PC-9 (cell line): ENCODE data around the gene DUSP22. TPM values are rescaled to one million over a fixed set of nuclear protein-coding genes. Genes with fewer than 3 reads are reported as not detected.

Experiments
- BruUV-seq: library from RNA; stranded (reverse); fragments of 400-500 nt; replicated peaks from 2 replicates; lab custom pipeline; 2021; lab: Mats Ljungman, UMichigan
- CTCF ChIA-PET: fragments of 300-600 bp; sonication (Branson Sonifier 250); formaldehyde crosslinking; loops from one replicate; lab custom pipeline; 2022; ENCODE audit warnings: antibody characterized with exemption; lab: Charles Lee
- POLR2A ChIA-PET: fragments of 300-600 bp; sonication (Branson Sonifier 250); formaldehyde crosslinking; loops from one replicate; lab custom pipeline; 2022; ENCODE audit warnings: antibody characterized with exemption; ENCODE audit not compliant: unreplicated experiment; lab: Charles Lee
- DNase-seq, 2 experiments: peaks; one replicate each; pipeline versions ENCODE4 v3.0.0 to v3.0.0-alpha.2; 2015 to 2022; ENCODE audit warnings: mixed read lengths in 1 of 2
- H2AFZ ChIP-seq: fragments of 200-600 bp; sonication (generic); 2 replicates; pipeline ENCODE4 v1.8.1; 2017; ENCODE audit warnings: antibody characterized with exemption
- H3F3A ChIP-seq: fragments of 200-600 bp; sonication (generic); 2 replicates; pipeline ENCODE4 v1.8.1; 2017; ENCODE audit warnings: antibody characterized with exemption, mild to moderate bottlenecking, low read depth; ENCODE audit not compliant: insufficient read depth
- H3K27ac ChIP-seq: fragments of 200-600 bp; sonication (generic); 2 replicates; pipeline ENCODE4 v1.6.1; 2016; ENCODE audit warnings: mixed run types
- H3K27me3 ChIP-seq: fragments of 200-600 bp; sonication (generic); 2 replicates; pipeline ENCODE4 v1.6.1; 2016; ENCODE audit warnings: low read depth, mixed run types; ENCODE audit not compliant: insufficient read depth
- H3K36me3 ChIP-seq: fragments of 200-600 bp; sonication (generic); 2 replicates; pipeline ENCODE4 v1.6.1; 2016; ENCODE audit warnings: low read depth, mixed run types
- H3K4me1 ChIP-seq: fragments of 200-600 bp; sonication (generic); replicated peaks from 2 replicates; pipeline ENCODE4 v1.6.1; 2016; ENCODE audit warnings: mixed run types; ENCODE audit not compliant: insufficient read depth
- H3K4me2 ChIP-seq: fragments of 200-600 bp; sonication (generic); 2 replicates; pipeline ENCODE4 v1.6.1; 2017; ENCODE audit warnings: mixed run types
- H3K4me3 ChIP-seq: fragments of 200-600 bp; sonication (generic); 2 replicates; pipeline ENCODE4 v1.6.1; 2016; ENCODE audit warnings: mixed run types
- H3K79me2 ChIP-seq: fragments of 200-600 bp; sonication (generic); 2 replicates; pipeline ENCODE4 v1.6.1; 2017; ENCODE audit warnings: low read depth, mixed run types
- H3K9me2 ChIP-seq: fragments of 200-600 bp; sonication (generic); 2 replicates; pipeline ENCODE4 v1.8.1; 2017; ENCODE audit warnings: mild to moderate bottlenecking; ENCODE audit not compliant: insufficient read depth
- H3K9me3 ChIP-seq: fragments of 200-600 bp; sonication (generic); 2 replicates; pipeline ENCODE4 v1.8.1; 2016; ENCODE audit warnings: low read depth; ENCODE audit not compliant: insufficient read depth
- H4K20me1 ChIP-seq: fragments of 200-600 bp; sonication (generic); 2 replicates; pipeline ENCODE4 v1.8.1; 2017; ENCODE audit not compliant: insufficient read depth
- EZH2 ChIP-seq: fragments of 200-600 bp; sonication (generic); IDR thresholded peaks from 2 replicates; pipeline ENCODE4 v1.8.0; 2017; ENCODE audit warnings: antibody characterized with exemption, low read depth
- intact Hi-C: fragments of 100-400 bp; cut with micrococcal nuclease; formaldehyde crosslinking; loops from one replicate; pipeline ENCODE4 v1.10.0; 2022; ENCODE audit not compliant: unreplicated experiment
- total RNA-seq: library from RNA; stranded (reverse); gene quantifications from 2 replicates; pipeline ENCODE4 v1.2.3, GENCODE V29; 2021
- TF ChIP-seq, protein P1 (sequence below): fragments of 200-600 bp; sonication (generic); conservative IDR thresholded peaks from 2 replicates; pipeline ENCODE4 v1.6.1; 2017; ENCODE audit warnings: mixed run types, antibody characterized with exemption, mild to moderate bottlenecking, moderate library complexity

DUSP22 gene
- total RNA-seq, 1 experiment from 2014 or later = 25.5 TPM

DNA sequence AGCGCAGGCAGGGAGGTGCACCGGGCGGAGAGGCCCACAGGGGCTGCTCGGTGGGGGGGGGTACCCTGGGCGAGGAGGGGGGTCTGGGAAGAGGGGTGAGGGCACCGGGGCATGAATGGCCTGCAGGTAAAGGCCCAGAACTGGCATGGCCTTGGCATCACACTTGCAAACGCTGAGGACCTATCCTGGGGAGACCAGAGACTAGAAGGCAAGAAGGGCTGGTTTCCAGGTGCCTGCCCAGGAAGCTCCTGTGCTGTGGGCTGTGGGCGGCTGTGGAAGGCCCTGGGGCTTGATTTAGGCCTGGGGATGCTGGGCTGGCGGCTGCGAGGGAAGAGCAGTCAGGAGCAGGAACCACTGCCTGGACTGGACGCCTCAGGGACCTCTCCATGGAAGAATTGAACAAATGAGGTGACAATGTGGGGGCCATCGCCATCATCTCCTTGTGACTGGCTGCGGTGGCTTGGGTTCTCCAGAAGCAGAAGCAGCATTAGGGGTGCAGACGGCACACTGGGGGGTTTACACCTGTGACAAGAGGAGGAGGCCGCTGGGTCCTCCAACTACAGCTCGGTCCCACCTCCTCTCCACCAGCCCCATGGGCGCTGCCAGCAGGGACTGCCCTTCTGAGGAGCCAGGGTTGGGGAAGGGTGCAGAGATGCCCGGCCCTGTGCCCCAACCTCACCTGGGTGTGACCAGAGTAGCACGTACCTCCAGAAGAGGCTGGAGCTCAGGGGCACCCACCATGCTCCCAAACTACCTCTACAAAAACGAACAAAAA lies 67.2 kb downstream of the DUSP22 start:
- TF ChIP-seq EZH2 = no peak
- TF ChIP-seq, protein P1, sequence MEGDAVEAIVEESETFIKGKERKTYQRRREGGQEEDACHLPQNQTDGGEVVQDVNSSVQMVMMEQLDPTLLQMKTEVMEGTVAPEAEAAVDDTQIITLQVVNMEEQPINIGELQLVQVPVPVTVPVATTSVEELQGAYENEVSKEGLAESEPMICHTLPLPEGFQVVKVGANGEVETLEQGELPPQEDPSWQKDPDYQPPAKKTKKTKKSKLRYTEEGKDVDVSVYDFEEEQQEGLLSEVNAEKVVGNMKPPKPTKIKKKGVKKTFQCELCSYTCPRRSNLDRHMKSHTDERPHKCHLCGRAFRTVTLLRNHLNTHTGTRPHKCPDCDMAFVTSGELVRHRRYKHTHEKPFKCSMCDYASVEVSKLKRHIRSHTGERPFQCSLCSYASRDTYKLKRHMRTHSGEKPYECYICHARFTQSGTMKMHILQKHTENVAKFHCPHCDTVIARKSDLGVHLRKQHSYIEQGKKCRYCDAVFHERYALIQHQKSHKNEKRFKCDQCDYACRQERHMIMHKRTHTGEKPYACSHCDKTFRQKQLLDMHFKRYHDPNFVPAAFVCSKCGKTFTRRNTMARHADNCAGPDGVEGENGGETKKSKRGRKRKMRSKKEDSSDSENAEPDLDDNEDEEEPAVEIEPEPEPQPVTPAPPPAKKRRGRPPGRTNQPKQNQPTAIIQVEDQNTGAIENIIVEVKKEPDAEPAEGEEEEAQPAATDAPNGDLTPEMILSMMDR = no peak
- intact Hi-C loops = no loop called here
- no peak overlapping the region for H3K4me3 ChIP-seq

DNA sequence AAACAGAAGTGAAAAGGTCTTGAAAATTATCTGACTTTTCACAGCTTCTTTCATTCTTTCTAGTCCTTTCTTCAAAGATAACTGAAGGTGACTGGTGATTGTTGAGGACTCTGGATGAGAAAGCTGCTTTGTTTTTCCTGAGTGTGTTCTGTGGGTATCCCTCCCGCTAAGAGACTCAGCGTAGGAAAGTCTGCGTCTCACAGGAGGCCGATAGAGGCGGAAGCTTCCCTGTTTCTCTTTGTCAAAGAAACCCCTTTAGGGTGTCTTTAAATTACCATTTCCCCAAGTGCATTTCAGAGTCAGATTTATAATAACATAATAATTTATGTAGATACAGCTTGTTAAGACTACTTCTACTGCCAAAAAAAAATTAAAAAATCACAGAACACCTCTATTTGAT lies 68.1 kb downstream of the DUSP22 start:
- intact Hi-C loops = no loop called here
- H3K4me1 ChIP-seq = no peaks in the 10 kb centered on the region
- peaks cover 6% of the 10 kb centered on the region; the same call in 1 of the 2 replicates for H3K9me3 ChIP-seq
- no peak for TF ChIP-seq EZH2
- TF ChIP-seq, protein P1 = no peak
- no TSS peak for BruUV-seq
- no peaks in the 10 kb centered on the region for H3F3A ChIP-seq
- no peak overlapping the region for H3K27ac ChIP-seq
- H3K27me3 ChIP-seq = peaks cover 98% of the 10 kb centered on the region
- H3K9me2 ChIP-seq = no peaks in the 10 kb centered on the region
- H3K79me2 ChIP-seq = no peaks in the 10 kb centered on the region
- no peak overlapping the region for H3K4me2 ChIP-seq
- ChIA-PET POLR2A (no interaction called here), CTCF (no interaction called here)
- H2AFZ ChIP-seq = no peak overlapping the region
- no peak for DNase-seq
- H3K36me3 ChIP-seq = no peaks in the 10 kb centered on the region
- H4K20me1 ChIP-seq = no peaks in the 10 kb centered on the region
- no peak overlapping the region for H3K4me3 ChIP-seq

More for the DNA sequence above, 67.2 kb downstream of the DUSP22 start:
- no peaks in the 10 kb centered on the region for H3K79me2 ChIP-seq
- H3K27me3 ChIP-seq = peaks cover 98% of the 10 kb centered on the region
- DNase-seq = no peak
- H4K20me1 ChIP-seq = no peaks in the 10 kb centered on the region
- no TSS peak for BruUV-seq
- no peak overlapping the region for H2AFZ ChIP-seq
- no peak overlapping the region for H3K4me2 ChIP-seq
- peaks cover 6% of the 10 kb centered on the region; the same call in 1 of the 2 replicates for H3K9me3 ChIP-seq
- H3K36me3 ChIP-seq = no peaks in the 10 kb centered on the region
- ChIA-PET POLR2A (no interaction called here), CTCF (no interaction called here)
- H3K9me2 ChIP-seq = no peaks in the 10 kb centered on the region
- H3F3A ChIP-seq = no peaks in the 10 kb centered on the region
- H3K27ac ChIP-seq = no peak overlapping the region
- no peaks in the 10 kb centered on the region for H3K4me1 ChIP-seq

DNA sequence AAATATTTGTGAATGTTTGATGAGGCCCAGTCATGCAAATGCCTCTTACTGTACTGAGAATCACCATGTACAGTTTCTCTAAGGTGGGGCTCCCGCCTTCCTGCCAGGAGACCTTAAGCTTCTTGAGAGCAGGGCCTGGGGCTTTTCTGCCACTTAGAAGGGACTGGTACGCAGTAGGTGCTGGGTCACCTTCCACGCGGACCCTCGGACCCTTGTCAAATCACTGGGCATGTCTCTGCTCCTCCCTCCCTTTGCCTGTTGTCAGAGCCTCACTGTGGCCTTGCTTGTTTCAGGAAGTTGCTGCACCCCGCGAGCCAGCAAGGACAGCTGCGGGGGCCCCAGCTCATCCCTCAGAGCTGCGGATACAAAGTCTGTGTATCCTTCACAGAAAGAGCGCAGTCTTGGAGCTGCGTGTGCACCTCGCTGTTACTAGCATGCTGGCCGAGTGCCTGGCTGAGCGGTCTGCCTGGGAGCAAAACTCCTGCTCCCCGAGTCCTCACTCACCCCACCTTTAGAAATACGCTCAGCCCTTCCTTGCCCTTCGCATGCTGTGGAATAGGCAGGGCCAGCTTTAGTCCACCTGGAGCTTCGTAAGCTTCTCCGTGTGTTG lies 68.6 kb downstream of the DUSP22 start:
- no peak overlapping the region for H3K4me2 ChIP-seq

More for the DNA sequence above, 68.6 kb downstream of the DUSP22 start:
- Histone ChIP-seq H3K9me2 (no peaks in the 10 kb centered on the region), H2AFZ (no peak overlapping the region), H3K27ac (no peak overlapping the region), H3K9me3 (peaks cover 6% of the 10 kb centered on the region; the same call in 1 of the 2 replicates), H3K79me2 (no peaks in the 10 kb centered on the region), H3F3A (no peaks in the 10 kb centered on the region), H3K4me1 (no peaks in the 10 kb centered on the region), H4K20me1 (no peaks in the 10 kb centered on the region), H3K36me3 (no peaks in the 10 kb centered on the region), H3K4me3 (no peak overlapping the region), H3K27me3 (peaks cover 98% of the 10 kb centered on the region)
- BruUV-seq = no TSS peak
- intact Hi-C loops = no loop called here
- no peak for TF ChIP-seq EZH2
- TF ChIP-seq, protein P1 = no peak
- ChIA-PET POLR2A (interaction anchor here (0.5 kb wide), 1 partner anchor 13 kb away, joined by 3 read pairs; no protein-coding TSS in a partner anchor), CTCF (no interaction called here)
- DNase-seq = no peak
